Epidermal melanocyte (primary cell): ENCODE results near the gene FGF3.

ENCODE experiments used
- DNase-seq: peaks from one replicate; pipeline ENCODE4 v3.0.0; 2011; ENCODE audit warnings: low spot score; ENCODE audit not compliant: insufficient read length

Gene FGF3

DNA sequence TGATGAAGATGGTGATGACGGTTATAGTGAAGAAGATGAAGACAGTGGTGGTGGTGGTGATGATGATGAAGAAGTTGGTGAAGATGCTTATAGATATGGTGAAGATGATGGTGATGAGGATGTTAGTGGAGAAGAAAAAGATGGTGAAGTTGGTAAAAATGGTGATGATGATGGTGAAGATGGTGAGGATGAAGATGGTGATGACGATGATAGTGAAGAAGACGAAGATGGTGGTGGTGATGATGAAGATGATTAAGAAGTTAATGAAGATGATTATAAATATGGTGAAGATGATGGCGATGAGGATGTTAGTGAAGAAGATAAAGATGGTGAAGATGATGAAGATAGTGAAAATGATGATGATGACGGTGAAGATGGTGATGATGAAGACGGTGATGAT is 25.2 kb upstream of the FGF3 start:
- DNase-seq, result no peak

DNA sequence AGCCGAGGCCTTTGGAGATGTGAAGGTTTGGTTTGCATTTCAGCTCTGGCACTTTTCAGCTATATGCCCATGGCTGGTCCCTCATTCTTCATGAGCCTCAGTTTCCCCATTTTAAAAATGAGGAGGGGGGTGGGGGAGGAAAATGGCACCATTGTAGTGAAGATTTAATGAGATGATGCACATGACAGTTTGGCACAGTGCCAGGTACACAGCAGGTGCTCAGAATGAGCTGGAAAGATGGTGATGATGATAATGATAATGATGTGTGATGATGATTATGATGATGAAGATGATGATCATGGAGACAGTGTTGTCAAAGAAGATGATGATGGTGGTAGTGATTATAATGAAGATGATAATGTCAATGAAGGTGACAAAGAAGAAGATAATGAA is 24.3 kb upstream of the FGF3 start:
- DNase-seq, result no peak

DNA sequence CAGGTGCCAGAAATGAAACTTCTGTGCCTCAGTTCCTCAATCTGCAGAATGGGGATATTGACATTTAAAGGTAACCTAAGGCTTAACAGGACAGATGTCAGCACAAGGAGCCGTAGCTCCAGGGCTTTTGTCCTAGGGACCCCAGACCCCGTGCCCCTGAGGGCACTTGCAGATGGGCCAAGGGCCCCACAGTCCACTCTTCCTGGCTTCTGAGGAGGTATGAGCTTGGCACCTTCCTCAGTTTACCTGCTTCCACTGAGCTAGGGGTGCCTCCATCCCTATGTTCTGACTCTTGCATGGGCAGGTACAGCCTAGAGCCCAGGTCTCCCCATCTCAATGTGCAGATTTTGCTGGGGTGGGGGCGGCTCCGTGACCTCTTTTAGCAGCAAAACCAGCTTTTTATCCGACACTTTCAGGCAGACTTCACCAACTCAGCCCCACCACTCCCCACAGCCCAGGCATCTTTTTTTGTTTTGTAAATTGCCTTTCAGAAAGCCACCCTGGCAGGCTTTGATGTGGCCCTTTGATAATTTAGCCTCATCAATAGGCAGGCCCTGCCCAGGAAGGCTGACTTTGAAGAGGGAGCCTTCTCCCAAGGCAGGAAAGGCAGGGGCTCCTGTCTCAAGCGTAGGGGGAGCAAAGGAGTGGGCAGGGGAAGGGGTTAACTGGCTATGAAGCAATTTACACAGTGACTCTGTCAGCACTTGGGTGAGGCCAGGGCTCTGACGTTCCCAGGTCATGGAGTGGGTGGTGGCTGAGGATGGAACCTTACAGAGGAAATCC is 23.7 kb upstream of the FGF3 start:
- no peak for DNase-seq

DNA sequence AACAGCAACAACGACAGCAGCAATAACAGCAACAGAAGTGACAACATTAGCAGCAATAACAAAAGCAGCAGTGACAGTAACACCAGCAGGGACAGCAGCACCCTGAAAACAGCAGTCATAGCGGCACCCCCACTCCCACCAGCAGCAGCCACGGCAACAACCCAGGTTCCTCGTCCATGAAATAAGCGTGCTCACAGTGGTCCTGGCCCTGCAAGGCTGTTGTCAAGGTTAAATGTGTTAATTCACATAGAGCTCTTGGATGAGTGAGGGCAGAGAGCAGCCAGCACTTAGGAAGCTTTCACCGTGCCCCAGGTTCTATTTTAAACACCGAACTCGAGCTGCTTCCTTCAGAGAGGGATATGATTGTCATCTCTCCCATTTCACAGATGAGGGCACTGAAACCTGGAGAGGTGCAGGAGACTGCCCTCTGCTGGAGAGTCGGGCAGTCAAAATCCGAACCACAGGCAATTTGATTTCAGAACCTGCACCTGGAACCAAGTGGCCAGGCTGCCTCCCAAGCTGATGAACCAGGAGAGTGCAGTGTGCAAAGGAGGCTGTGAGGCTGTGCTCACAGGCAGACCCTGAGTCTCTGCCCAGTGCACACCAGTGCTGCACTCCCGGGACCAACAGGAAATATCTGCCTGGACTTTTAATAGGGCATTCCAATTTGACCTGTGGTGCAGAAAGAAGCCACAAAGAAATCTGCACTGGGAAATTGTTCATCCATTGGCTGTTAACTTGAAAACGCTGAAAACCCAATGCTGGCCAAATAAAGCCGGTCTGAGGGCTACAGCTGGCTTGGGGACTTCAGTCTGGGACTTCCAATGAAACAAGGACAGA is 22.9 kb upstream of the FGF3 start:
- DNase-seq, result no peak

DNA sequence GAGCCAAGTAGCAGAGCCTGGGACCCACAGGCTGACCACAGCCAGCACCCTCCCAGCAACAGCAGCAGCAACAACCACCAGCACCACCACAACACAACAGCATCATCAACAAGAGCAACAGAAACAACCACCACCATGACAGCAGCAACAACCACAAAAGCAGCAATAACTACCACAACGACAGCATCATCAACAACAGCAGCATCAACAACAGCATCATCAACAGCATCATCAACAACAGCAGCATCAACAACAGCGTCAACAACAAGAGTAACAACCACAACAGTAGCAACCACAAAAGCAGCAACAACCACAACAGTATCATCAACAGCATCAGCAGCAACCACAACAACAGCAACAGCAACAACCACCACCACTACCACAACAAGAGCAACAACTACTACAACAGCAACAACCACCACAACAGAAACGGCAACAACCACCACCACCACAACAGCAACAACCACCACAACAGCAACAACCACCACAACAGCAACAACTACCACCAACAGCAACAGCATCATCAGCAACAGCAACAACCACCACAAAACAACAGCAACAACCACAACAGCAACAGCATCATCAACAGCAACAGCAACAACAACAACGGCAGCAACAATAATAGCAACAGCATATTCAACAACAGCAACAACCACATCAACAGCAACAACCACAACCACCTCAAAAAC is 22.1 kb upstream of the FGF3 start:
- DNase-seq, result no peak

DNA sequence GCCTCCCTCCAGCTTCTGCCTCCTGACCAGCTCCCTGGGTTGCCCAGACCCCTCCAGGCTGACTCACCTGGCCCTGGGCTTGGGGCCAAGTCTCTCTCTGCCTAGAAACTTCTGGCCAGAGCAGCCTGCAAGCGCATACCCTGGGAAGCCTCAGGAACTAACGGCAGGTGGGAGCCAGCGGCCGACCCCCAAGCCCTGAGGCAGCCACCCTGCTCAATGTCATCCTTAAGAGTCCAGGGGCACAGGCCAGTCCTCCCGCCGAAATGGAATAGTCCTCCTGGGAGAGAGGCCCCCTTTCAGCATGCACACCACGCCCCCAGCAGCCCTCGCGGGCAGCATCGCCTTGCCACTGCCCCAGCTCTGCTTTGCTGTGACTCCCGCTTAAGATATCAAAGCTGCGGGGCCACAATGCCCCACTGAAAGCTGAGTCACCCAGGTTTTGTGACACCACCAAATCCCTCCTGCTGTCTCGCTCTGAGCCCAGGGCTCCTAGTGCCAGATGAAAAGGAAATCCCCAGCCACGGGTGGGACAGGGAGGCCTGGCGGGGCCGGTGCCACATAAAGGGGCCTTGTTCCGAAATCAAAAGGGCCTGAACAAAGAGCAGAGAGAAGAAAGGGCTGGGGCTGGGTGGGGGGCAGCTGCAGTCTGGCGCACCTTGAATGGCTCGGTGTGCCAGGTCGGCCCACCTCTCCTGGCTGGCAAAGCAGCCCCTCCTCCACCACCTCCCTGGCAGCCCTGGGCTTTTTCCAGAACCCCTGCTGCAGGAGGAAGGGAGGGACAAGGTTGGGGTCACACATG is 21.4 kb upstream of the FGF3 start:
- no peak for DNase-seq

DNA sequence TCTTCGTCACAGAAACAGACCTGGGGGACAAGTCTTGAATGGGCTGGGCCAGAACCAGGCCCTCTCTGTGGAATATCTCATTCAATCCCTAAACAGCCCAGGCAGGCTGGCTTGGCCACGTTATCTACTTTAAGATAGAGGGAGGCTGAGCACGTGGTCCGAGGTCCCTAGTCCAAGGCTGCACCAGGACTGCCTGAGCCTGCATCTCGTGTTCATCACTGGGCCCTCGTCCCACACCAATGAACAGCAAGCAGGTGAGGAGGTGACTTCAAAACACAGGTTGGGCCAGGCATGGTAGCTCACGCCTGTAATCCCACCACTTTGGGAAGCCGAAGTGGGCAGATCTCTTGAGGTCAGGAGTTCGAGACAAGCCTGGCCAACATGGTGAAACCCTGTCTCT is 20.3 kb upstream of the FGF3 start:
- no peak for DNase-seq

DNA sequence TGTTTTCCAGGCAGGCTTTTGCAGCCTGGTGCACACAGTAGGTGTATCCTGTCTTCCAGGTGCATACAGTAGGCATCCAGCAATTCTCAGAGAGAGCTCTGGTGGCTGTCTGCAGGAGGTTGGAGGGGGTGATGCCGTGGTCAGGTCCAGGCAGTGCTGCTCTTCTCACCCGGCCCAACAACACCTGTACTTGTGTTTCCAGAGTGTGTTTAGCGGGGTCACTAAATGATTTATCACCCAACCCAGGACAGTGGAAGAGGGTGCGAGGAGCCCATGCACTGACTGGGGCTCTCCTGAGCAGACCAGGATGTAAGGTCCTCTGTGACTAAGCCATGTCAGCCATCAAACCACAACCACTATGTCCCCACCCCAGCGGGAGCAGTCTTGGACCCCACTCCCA is 18.6 kb upstream of the FGF3 start:
- no peak for DNase-seq

DNA sequence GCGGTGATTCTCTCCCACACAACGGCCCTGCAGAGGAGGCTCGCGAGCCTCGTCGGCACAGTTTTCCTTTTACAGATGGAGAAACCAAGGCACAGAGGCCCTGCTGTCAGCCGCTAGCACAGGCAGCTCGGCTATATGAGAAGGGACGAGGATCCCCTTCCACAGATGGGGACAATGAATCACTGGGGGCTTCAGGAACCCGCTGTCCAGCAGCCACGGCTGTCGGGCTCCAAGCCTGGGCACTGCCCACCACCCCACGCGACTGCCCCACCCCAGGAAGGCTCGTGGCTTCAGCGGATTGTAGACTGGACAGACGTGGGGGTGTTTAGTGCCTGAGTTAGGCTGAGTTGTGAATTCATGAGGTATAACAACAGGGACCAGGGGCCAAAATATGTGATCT is 17.2 kb upstream of the FGF3 start:
- no peak for DNase-seq

DNA sequence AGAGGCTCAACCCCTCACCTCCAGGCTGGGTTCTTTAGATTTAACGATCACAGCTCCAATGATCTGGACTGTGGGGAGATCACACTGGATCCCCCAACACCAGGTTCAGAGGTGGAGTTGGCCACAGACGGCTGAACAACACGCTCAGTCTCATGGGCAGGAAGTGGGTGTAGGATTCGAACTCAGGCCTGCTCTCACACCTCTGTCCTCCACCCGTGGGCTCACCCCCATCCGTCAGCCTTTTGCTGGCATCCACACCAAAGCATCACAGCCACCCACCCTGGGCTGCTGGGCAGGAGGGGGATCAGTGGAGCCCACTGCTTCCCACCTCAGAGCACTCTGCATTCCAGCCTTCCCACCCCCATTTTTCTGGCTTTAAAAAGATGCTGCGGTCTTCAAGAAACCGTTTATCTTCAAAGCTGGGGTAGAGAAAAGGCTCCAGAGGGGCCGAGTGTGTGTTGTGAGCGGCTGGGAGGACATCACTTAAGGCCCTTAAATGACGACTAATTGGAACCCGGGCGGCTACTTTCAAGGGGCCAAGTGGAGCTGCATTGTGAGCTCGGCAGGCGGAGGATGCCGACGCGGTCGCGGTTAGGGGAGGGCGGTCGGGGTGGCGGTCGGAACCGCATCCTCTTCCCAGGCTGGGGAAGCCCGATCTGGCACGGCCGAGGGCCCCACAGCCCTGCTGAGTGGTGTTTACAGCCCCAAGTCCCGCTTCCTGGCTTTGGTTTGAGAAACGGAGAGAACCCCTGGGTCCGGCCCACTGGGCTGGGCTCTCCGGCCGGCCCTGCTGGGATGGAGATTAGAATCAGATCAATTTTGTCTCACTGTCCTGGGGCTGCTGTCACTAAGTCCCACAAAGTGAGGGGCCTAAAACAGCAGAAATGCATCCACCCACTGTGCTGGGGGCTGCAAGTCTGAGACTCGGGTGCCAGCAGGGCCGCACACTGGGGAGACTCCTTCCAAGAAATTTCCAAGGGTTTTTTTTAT is 15.9 kb upstream of the FGF3 start:
- no peak for DNase-seq

DNA sequence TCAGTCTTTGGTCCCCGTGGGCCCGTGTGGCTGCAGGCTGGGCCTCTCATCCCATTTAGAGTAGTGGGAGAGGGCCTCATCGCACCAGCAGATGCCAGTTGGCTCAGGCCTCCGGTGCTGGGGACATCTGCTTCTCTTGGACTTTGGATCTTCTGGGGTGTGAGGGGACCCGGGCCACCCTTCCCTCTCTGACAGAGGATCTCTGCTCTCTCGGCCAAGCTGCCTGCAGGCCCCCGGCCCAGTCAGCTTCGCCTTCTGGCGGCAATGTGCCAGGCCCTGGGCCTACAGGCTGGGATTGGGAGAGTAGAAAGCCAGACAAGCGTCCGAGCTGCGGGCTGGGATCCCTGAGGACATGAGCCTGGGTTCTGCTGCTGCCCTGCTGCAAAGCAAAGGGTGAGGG is 15.0 kb upstream of the FGF3 start:
- no peak for DNase-seq

DNA sequence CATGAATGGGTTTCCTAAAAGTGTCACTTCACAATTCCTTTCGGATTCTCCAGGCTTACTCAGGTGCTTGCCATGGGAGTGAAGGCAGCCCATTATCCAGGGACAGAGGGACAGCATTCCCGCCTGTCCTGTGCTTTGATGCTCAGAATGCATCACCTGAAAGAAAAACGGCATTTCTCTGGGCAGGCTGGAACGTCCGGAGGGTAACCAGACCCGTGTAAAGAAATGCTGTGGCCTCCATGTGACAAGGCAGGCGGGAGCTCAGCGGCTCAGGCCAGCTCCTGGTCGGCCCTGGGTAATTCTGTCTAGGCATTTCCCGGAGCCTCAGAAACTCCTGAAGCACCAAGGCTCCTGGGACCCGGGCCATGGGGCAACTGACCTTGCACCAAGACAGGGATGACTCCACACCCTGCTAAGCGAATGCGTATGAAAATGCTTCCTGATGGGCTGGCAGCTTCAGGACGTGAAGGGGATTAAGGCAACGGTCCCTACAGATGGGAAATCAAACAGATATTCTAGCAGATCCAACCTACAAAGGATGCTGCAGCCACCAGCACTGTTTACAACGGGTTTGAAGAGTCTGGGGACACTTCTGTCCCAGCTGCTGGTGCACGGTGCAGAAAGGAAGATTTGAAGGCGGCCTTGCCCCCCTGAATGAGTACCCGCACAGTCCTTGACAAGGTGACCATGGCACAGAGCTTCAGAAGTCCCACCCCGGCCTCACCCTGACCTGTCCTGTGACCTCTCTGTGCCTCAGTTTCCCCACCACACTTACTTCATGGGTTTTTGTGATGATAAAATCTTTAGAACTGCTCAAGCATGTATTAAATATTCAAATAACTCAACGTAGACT is 13.6 kb upstream of the FGF3 start:
- no peak for DNase-seq

DNA sequence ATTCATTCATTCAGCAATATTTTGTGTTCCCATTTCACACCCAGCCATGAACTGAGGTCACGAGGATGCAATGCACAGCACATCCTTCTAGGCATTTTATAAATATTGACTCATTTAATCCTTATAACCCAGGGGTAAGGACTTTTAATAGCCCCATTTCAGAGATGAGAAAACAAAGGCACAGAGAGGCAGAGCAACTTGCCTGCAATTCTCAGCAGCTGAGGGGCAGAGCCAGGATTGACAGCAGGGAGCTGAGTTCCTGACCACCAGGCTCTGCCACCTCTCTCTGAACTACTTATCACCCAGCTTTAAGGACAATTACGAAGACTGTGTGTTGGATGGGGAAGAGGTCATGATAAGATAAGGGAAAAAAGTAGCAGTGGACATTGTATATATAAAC is 12.8 kb upstream of the FGF3 start:
- DNase-seq, result no peak

DNA sequence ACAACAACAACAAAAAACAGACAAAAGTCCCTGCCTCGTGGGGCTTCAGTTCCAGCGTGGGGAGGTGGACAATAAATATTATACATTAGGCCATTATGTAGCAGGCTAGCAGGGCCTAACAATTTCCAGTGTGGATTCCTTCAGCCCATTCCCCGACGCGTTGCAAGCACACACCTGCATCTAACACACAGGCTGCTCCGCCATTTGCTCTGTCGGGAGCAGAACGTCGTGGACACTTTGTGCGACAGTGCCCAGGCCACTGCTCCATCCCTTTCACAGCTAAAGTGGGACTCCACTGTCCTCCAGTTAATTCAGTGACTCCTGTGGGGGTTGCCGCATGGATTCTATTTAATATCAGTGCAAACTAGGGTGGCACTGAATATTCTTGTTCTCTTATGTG is 10.9 kb upstream of the FGF3 start:
- no peak for DNase-seq

DNA sequence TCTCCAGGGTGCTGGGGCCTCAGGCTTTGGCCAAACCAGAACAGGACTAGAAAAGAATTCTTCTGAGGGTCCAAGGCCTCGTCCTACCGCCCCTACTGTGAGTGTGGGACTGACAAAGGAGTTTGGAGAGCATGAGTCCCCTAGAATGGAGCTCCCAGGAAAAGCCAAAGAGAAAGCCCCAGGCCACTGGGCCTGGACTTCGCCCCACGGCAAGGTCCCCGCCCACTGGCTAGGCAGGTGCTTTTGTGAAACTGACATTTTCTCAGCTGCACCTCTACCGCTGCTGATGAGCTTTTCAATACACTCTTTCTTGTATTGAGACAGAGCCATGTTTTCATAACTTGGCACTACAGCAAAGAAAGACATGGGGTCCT is 9.7 kb upstream of the FGF3 start:
- DNase-seq, result no peak

DNA sequence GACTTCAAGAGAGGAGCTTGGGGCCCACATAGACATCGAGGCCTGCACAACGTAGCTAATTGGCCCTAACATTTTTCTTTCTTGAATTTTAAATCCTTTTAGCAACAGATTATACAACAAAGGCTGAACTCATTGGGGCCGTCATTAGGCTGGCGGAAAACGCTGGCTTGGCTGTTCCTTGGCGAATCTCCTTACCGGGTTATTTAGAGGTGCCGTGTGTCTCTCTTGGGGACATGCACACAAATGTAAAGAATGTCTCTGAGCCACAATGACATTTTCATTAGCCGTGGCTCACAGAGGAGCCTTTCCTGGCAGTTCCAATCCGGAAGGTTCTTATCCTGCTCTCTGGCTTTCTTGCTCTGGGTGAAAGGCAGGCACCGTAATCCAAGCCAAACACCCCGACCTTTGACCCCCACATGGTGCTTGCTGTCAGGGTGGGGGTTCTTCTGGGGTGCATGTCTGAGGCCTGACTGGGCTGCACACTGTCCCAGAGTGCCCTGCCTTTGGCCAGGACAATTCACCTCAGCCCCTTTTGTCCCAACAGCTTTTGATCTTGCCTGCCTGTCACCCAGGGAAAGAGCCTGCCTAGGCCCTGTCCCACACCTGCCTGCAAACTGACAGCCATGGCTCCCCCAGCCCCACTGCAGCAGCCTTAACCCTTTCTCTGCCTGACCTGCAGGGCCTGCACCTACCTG is 9.2 kb upstream of the FGF3 start:
- no peak for DNase-seq

DNA sequence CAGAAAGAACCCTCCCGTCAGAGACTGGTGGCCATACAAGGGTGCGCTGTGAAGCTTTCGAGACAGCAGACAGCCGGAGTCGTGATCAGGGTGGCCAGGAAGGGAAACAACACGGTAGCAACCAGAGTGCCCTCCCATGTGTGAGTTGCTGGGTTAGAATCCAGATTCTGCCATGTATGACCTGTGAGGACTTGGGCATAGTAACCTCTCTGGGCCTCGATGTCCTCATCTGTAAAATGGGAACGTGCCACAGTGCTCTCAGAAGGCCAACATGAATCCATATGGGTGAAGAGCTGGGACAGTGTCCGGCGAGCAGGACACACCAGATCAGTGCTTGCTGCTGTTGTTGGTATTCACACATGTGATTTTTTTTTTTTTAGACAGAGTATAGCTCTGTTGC is 7.6 kb upstream of the FGF3 start:
- no peak for DNase-seq

DNA sequence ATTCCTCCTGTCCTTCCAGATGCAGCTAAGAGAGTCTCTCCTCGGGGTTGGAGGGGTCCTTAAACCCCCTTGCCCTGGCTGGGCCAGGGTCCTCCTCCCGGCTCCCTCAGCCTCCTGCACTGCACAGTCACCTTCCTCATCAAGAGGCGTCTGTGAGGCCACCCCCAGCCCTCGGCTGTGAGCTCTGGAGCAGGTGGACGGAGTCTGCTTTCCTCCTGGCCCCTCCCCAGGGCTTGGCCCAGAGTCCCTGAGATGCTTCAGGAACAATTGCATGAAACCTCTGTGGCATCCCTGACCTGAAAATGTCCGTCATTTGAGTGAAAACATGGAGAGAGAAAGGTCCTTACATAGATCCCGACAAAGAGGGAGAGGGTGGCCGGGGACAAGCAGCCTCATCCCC is 6.7 kb upstream of the FGF3 start:
- no peak for DNase-seq
